ENCODE data around the gene CMIP.

- TF ChIP-seq CTCF (conservative IDR thresholded peaks at IDR 0.05; ENCODE audit: low read length) (no peak), EZH2phosphoT487 (IDR thresholded peaks at IDR 0.05; ENCODE audit: borderline replicate concordance) (no peak)
Observed at GRCh38 chr16:81589975-81590650, 145.5 kb downstream of the CMIP start.

Measured in Loucy (cell line).